GM06990 (cell line): ENCODE measurements around the gene SPINT2.

Experiments used
- DNase-seq: peaks from one replicate; pipeline ENCODE4 v3.0.0-alpha.2; 2011; ENCODE audit not compliant: insufficient read length; ENCODE audit errors: extremely low read depth
- H3K27me3 ChIP-seq: replicated peaks from 2 replicates; pipeline ENCODE4 v1.6.0; 2011; ENCODE audit warnings: low read length; ENCODE audit not compliant: control insufficient read depth, insufficient read depth
- H3K36me3 ChIP-seq: 2 replicates; pipeline ENCODE4 v1.5.1; 2011; ENCODE audit warnings: low read length; ENCODE audit not compliant: control insufficient read depth, insufficient read depth
- H3K4me3 ChIP-seq: replicated peaks from 2 replicates; pipeline ENCODE4 v1.5.1; 2011; ENCODE audit warnings: low read depth, mild to moderate bottlenecking, control low read depth, low read length
- CTCF ChIP-seq: IDR thresholded peaks from 2 replicates; pipeline ENCODE4 v1.5.1; 2011; ENCODE audit warnings: low read length, control low read depth, mild to moderate bottlenecking, inconsistent platforms; ENCODE audit not compliant: insufficient read depth, poor library complexity, severe bottlenecking

SPINT2 gene

DNA sequence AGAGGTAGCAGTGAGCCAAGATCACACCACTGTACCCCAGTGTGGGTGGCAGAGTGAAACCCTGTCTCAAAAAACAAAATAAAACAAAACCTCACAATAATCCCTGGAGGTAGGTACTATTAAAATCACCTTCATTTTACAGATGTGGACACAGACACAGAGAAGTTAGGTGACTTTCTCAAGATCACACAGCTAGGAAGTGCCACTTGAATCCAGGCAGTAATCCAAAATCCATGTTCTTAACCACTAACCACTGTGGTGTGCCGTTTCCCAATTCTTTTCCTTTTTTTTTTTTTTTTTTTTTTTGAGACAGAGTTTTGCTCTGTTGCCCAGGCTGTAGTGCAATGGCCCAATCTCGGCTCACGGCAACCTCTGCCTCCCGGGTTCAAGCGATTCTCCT is 17.2 kb upstream of the SPINT2 start:
- Histone ChIP-seq H3K4me3 (no peak overlapping the region), H3K36me3 (no peaks in the 10 kb centered on the region), H3K27me3 (no peaks in the 10 kb centered on the region)
- no peak for DNase-seq
- TF ChIP-seq CTCF, result no peak

DNA sequence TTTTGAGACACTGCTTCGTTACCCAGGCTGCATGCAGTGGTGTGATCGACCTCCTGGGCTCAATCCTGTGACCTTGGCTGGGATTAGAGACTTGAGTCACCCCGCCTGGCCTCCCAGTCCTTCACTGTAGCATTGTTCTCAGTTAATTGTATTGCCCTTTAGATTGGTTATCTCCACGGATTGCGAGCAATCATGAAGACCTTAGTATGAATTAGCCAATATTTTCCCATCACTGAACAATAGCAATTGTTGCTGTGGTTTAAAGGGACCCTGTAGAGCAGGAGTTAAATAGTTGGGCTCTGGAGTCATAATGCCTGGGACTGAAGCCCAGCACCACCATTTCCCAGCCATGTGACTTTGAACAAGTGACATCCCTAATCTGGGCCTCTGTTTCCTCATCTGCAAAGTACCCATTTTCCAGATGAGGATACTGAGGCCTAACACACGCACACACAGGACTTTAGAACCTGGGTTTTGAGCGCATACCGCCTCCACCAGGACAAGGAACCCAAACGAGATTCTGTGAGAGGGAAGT is 16.6 kb upstream of the SPINT2 start:
- Histone ChIP-seq H3K4me3 (no peak overlapping the region), H3K27me3 (no peaks in the 10 kb centered on the region), H3K36me3 (no peaks in the 10 kb centered on the region)
- DNase-seq, result no peak
- no peak for TF ChIP-seq CTCF

GRCh38 chr19:38248421-38248820 is 16.0 kb upstream of the SPINT2 start:
- Histone ChIP-seq H3K36me3 (no peaks in the 10 kb centered on the region), H3K4me3 (no peak overlapping the region), H3K27me3 (no peaks in the 10 kb centered on the region)
- no peak for DNase-seq
- TF ChIP-seq CTCF, result no peak

DNA sequence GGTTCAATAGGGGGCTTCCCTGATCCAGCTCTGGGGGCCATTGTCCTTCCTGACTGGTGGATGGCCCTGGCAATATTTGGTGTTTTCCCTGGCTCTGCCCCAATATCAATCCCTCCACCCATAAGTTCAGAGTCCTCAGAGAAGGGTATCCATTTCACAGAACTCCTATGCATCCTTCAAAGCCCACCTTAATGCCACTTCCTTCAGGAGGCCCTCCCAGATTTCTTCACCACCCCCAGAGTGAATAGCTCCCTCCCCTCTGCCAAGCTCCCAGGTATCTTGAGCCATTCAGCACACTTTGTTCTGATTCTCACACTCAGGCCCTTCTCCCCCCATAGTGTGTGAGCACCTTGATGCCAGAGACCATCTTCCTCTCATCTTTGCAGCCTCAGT is 13.9 kb upstream of the SPINT2 start:
- Histone ChIP-seq H3K36me3 (no peaks in the 10 kb centered on the region), H3K4me3 (no peak overlapping the region), H3K27me3 (no peaks in the 10 kb centered on the region)
- no peak for TF ChIP-seq CTCF
- no peak for DNase-seq

DNA sequence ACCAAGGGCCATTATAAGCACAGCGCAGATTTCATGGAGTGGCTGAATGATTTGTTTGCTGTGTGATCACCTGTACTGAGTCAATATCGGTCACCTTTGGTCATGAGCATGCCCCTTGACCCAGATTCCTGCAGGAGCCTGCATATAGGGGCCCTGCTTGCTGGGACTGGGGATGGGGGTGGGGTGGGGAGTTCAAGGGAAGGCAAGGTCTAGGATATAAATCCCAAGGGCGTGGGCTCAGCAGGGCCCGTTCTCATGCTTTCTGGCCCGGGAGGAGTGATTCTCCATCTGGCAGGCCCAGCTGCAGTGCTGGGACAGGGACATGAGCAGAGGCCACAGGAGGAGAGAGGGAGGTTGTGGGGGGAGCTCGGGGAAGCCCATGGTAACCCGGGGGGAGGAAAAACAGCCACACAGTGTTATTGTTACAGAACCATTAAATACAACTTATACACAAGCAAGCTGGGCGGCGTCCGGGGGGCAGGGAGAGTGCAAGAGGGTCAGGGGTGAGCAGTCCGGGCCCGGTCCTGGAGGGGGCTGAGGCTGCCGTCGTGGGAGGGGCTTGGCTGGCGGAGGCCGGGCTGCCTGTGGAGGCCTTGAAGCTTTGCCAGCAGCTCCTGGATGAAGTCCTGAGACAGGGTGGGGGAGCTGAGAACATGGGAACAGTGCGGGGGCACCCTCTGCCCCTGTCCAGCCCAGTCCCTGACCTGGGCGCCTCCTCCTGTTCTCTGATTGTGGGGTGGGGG is 13.4 kb upstream of the SPINT2 start:
- no peaks in the 10 kb centered on the region for H3K27me3 ChIP-seq
- H3K36me3 ChIP-seq, result no peaks in the 10 kb centered on the region
- no peak for DNase-seq
- no peak for TF ChIP-seq CTCF
- H3K4me3 ChIP-seq, result no peak overlapping the region
